ENCODE results near the gene NUP153.
A peak's percentile ranks its signal among the peaks of the same experiment; 100 is the strongest.
"Not testable (repeated sequence)": the region's sequence is repeated elsewhere in the genome, so short reads cannot be mapped to it uniquely, and the experiment has no call there.

NUP153 gene

GRCh38 chr6:17712576-17712975 is 5.9 kb upstream of the NUP153 start:
- DNase-seq, result no peak

DNA sequence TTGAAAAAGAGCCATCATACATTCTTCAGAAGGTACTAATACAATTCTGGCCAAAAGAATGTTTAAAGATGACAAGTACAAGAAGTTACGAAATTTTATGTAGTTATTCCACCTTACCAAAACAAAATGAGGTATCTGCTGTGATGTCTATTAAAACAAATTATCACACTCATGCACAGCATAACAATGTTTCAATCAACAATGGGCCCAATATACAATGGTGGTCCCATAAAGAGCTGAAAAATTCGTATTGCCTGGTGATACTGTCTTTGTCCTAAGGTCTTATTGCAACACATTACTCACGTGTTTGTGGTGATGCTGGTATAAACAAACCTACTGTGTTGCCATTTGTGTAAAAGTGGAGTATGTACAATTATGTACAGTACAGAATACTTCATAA is 3.6 kb upstream of the NUP153 start:
- DNase-seq, result no peak

GRCh38 chr6:17709476-17709875 is 2.8 kb upstream of the NUP153 start:
- DNase-seq, result no peak

DNA sequence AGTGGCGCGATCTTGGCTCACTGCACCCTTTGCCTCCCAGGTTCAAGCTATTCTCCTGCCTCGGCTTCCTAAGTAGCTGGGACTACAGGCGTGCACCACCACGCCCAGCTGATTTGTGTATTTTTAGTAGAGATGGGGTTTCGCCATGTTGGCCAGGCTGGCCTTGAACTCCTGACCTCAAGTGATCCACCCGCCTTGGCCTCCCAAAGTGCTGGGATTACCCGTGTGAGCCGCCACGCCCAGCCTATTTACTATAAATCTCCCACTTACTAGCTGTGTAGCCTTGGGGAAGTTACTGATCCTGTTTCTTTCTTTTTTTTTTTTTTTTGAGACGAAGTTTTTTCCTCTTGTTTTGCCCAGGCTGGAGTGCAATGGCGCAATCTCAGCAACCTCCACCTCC is 1.3 kb upstream of the NUP153 start:
- not testable (repeated sequence) for DNase-seq

- DNase-seq, result no peak
Observed at GRCh38 chr6:17707371-17707651, 586 bp upstream of the NUP153 start.

DNA sequence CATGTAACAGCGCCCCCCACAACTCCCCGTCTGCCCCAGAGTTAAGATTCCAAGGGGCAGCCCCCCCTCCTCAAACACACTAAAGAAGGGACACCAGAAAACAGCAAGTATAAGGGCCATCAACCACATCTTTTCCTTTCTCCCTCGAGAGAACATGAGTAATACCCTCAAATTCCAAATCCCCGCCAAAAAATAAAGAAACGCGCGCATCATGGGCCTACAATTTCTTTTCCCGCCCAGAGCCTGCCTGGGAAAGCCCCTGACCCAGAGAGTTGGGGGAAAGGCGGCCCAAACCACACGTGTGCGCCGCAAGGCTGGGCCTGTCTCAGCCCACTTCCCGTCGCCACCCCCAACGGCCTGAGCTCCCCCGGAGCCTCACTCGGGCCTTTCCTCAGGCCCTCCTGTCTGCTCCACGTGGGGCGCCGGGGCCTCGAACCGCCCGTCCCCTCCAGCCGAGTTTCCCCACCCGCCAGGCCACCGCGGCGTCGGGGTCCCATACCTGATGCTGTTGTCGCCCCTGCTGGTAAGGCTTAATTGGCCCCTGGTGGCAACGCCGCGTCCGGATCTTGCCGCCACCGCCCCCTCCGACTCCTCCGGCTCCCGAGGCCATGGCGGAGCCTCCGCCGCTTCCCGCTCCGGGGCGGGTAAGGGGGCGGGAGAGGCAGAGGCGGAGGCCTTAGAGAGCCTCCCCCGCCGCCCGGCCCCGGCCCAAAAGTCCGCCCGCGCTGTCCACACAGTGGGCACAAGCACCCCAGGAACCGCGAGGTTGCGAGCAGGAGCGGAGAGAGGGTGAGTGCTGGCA is 746 bp downstream of the NUP153 start:
- DNase-seq, result peak; percentile 38

DNA sequence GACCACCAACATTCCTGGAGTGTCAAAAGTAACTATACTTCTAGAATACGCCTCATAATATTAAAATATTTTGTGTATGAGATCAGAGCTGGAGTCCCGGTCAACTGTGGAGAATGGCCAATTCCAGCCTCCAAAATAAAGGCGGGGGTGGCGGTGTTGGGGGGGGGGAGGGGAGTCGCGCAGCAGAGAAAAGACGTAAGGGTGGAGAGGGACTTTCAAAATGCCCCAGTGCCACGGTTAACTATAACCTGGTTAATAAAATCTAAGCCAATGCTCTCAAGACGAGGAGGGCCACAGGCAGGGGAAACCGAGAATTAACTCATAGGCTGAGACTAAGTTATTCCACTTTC is 1.3 kb downstream of the NUP153 start:
- no peak for DNase-seq

- no peak for DNase-seq
Observed at GRCh38 chr6:17703256-17703694, 3.5 kb downstream of the NUP153 start.

DNA sequence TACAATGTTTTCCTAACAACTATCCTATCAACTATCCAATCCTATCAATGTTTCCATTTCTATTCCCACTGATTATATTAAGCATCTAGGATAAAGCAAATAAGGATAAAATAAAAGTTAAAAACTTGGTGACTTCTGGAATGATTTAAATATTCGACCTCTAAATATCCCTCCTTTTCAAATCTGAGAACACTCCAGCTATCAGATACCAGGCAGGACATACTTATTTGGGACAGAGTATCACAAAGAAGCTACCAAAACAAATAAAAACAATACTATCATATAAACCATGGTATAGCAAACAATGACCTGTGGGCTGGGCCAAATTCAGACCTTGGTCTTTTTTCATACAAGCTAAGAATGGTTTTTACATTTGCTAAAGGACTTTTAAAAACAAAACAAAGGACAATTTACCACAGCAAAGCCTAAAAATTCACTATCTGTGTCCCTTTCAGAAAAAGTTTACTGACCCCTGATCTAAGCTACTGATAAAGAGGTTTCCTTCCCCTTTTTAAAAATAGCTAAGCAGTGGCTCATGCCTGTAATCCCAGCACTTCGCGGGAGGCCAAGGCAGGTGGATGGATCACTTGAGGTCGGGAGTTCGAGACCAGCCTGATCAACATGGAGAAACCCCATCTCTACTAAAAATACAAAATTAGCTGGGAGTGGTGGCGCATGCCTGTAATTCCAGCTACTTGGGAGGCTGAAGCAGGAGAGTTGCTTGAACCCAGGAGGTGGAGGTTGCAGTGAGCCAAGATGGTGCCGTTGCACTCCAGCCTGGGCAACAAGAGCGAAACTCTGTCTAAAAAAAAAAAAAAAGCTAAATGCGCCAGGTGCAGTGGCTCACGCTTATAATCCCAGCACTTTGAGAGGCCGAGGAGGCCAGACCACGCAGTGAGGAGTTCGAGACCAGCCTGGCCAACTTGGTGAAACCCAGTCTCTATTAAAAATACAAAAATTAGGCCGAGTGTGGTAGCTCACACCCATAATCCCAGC is 6.0 kb downstream of the NUP153 start:
- DNase-seq, result no peak

DNA sequence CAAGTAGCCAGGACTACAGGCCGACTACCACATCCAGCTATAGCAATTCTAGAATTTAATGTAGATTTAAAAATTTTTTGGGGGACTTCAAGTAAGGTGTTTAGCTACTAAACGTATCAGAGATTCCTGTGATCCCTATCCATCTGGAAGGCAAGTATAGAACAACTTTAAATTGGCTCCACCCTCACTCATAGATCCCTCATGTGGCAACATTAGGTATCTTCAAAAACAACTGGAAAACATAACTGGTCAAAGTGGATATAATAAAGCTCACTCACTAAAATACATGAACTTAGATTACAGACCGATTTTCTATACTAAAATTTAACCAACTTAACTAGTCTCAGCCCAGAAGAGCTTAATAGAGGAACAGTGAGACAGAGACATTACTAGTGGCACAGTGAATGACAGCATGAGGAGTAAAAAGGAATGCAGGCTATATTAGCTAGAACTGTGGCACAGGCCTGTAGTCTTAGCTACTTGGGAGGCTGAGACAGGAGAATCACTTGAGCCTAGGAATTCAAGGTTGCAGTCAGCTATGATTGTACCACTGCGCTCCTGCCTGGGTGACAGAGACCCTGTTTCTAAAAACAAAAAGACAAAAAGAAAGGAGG is 14.7 kb downstream of the NUP153 start:
- no peak for DNase-seq

DNA sequence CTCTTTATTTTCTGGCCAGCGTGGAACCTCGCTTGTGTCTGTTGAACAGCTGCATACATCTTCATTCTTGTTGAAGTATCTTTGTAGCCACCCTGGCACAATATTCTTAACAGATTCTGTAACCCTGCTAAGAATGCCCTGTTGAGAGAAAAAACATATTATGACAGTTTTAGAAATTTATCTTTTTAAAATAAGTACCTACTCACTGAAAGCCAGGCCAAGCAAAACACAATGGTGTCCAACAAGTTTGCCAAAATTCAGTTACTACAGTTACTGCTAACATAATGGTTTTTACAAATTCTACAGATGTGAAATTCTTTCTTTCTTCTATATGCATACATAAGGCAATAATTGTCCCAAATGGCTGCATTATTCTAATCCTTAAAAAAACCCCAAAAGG is 18.2 kb downstream of the NUP153 start:
- no peak for DNase-seq

- DNase-seq, result no peak
Observed at GRCh38 chr6:17687136-17687535, 19.6 kb downstream of the NUP153 start.

GRCh38 chr6:17684134-17684533 is 22.6 kb downstream of the NUP153 start:
- DNase-seq, result no peak

DNA sequence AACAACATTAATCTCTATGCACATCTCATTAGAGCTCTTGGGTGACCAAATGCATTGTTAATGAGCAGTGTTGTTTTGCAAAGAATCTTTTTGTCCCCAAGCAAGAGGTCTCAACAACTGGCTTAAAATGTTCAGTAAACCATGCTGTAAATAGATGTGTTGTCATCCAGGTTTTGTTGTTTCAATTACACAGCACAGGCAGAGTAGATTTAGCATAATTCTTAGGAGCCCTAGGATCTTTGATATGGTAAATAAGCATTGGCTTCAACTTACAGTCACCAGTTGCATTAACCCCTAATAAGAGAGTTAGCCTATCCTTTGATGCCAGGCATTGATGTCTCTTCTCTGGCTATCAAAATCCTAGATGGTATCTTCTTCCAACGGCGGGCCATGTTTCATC is 23.3 kb downstream of the NUP153 start:
- no peak for DNase-seq

- no peak for DNase-seq
Observed at GRCh38 chr6:17679726-17680125, 27.0 kb downstream of the NUP153 start.

GRCh38 chr6:17677602-17678001 is 29.1 kb downstream of the NUP153 start:
- no peak for DNase-seq

GRCh38 chr6:17673543-17674254 is 33.0 kb downstream of the NUP153 start:
- no peak for DNase-seq

DNA sequence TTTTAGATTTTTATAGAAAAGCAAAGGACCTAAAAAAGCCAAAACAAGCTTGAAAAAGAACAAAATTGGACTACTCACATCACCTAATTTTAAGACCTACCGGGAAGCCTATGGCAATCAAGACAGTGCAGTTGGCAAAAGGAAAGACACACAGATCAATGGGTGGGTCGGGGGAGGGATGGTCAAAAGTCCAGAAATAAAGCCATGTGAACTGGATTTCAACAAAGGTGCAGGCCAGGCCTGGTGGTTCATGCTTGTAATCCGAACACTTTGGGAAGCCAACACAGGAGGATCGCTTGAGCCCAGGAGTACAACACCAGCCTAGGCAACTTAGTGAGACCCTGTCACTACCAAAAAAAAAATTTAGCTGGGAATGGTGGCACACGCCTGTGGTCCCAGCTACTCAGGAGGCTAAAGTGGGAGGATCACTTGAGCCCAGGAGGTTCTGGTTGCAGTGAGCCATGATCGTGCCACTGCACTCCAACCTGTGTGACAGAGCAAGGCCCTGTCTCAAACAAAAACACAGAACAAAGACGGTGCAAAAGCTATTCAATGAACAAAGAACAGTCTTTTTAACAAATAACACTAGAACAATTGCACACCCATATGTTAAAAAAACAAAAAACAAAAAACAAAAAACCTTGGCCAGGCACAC is 34.5 kb downstream of the NUP153 start:
- no peak for DNase-seq

GRCh38 chr6:17666646-17667045 is 40.1 kb downstream of the NUP153 start:
- no peak for DNase-seq

- no peak for DNase-seq
Observed at GRCh38 chr6:17665132-17665531, 41.6 kb downstream of the NUP153 start.

- DNase-seq, result no peak
Observed at GRCh38 chr6:17663226-17663625, 43.5 kb downstream of the NUP153 start.

DNA sequence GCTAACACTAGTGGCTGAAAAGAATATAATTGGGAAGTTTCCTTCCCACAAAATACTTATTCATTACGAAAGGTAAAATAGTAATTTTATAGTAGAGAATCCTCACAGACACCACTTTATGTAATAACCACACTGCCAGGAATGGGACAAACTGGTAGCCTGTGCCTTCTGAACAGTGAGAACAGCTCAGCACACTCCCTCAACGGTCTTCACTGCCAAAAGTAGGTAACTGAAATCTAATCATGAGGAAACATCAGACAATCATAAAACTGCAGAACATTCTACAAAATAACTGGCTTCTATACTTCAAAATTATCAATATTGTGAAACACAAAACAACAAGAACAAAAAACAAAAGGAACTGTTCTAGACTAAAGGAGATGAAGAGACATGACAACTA is 44.1 kb downstream of the NUP153 start:
- no peak for DNase-seq

GRCh38 chr6:17656644-17657043 is 50.1 kb downstream of the NUP153 start:
- no peak for DNase-seq
